ENCODE data around the gene DTL. TPM values are rescaled to one million over a fixed set of nuclear protein-coding genes. Genes with fewer than 3 reads are reported as not detected.
A peak's percentile ranks its signal among the peaks of the same experiment; 100 is the strongest.

Gene DTL
- total and polyA plus RNA-seq, 2 of the 13 experiments (the other 11 are each of a cell fraction or from before 2014, with no cell fraction given), result 10.4 to 32.8 TPM

- 0 out of 2 replicates have a peak, but pooled peaks have one; percentile 67 for TF ChIP-seq PRMT3 (CRISPR knock-in tag; IDR thresholded peaks at IDR 0.05; ENCODE audit: borderline replicate concordance, low read depth)
- peak; percentile 99 for TF ChIP-seq TFDP1 (CRISPR knock-in tag; IDR thresholded peaks at IDR 0.05; ENCODE audit: borderline replicate concordance)
- peak; percentile 74 for TF ChIP-seq ELF1 (CRISPR knock-in tag; IDR thresholded peaks at IDR 0.05)
- TF ChIP-seq AFF4 (CRISPR knock-in tag; IDR thresholded peaks at IDR 0.05), result no peak
- peak; percentile 62 for TF ChIP-seq HES4 (CRISPR knock-in tag; IDR thresholded peaks at IDR 0.05; ENCODE audit: borderline replicate concordance)
- peak; percentile 87 for TF ChIP-seq KMT2B (CRISPR knock-in tag; IDR thresholded peaks at IDR 0.05)
- peak; percentile 9; the same call in 1 of the 2 replicates for TF ChIP-seq TOPORS (CRISPR knock-in tag; IDR thresholded peaks at IDR 0.05)
- TF ChIP-seq ZNF501 (CRISPR knock-in tag; IDR thresholded peaks at IDR 0.05), result peak; percentile 95
- peak; percentile 33; the same call in 1 of the 2 replicates for TF ChIP-seq ZNF749 (CRISPR knock-in tag; IDR thresholded peaks at IDR 0.05; ENCODE audit: borderline replicate concordance)
- 0 out of 2 replicates have a peak, but pooled peaks have one; percentile 16 for TF ChIP-seq REL (CRISPR knock-in tag; conservative IDR thresholded peaks at IDR 0.05)
- peak; percentile 73 for TF ChIP-seq THAP11 (CRISPR knock-in tag; IDR thresholded peaks at IDR 0.05)
- 0 out of 2 replicates have a peak, but pooled peaks have one; percentile 52 for TF ChIP-seq ZBTB43 (CRISPR knock-in tag; conservative IDR thresholded peaks at IDR 0.05)
- peak; percentile 22 for TF ChIP-seq RBM22 (optimal IDR thresholded peaks at IDR 0.05; ENCODE audit: low read length)
- TF ChIP-seq GATAD2A (CRISPR knock-in tag; IDR thresholded peaks at IDR 0.05), result peak; percentile 44; the same call in 1 of the 2 replicates
- TF ChIP-seq SIN3B (IDR thresholded peaks at IDR 0.05; ENCODE audit: low read length), result peak; percentile 96
- TF ChIP-seq ZNF878 (CRISPR knock-in tag; IDR thresholded peaks at IDR 0.05), result peak; percentile 99
- TF ChIP-seq ARNT (IDR thresholded peaks at IDR 0.05), result no peak
- peak; percentile 46; the same call in 1 of the 2 replicates for TF ChIP-seq FOXK1 (CRISPR knock-in tag; IDR thresholded peaks at IDR 0.05; ENCODE audit: borderline replicate concordance, low read depth)
- TF ChIP-seq SKI (IDR thresholded peaks at IDR 0.05; ENCODE audit: partially characterized antibody), result no peak
- TF ChIP-seq ZNF503 (CRISPR knock-in tag; IDR thresholded peaks at IDR 0.05), result peak; percentile 77; the same call in 1 of the 2 replicates
- peak; percentile 66 for TF ChIP-seq FOXA3 (CRISPR knock-in tag; IDR thresholded peaks at IDR 0.05)
- TF ChIP-seq KLF12 (CRISPR knock-in tag; IDR thresholded peaks at IDR 0.05; ENCODE audit: borderline replicate concordance), result peak; percentile 64; the same call in 1 of the 2 replicates
- TF ChIP-seq ZMYM2 (CRISPR knock-in tag; IDR thresholded peaks at IDR 0.05), result 0 out of 2 replicates have a peak, but pooled peaks have one; percentile 9
Measured at GRCh38 chr1:212035123-212035834, at the start of gene DTL, which contains the start of gene INTS7 (continued).

Data from HepG2 (cell line).